Psoas muscle (tissue), 8 donors: ENCODE results near the gene AGPAT3. TPM values are rescaled to one million over a fixed set of nuclear protein-coding genes. Genes with fewer than 3 reads are reported as not detected.
A peak's percentile ranks its signal among the peaks of the same experiment; 100 is the strongest.

Experiments used
- ATAC-seq, 4 donors: fragments of 200-7000 bp; cut with Tn5 transposase; one replicate each; pipeline ENCODE4 v1.9.1; 2020; ENCODE audit warnings: moderate library complexity in 3 of 4, mild to moderate bottlenecking in 2 of 4
- DNase-seq, 2 donors: peaks; one replicate each; pipeline ENCODE4 v3.0.0-alpha.2; 2020
- H3K27ac ChIP-seq: fragments of 200-600 bp; one replicate; pipeline ENCODE4 v1.8.0; 2022
- H3K27me3 ChIP-seq, 3 donors: fragments of 200-600 bp in 1 of 3; one replicate each; pipeline versions ENCODE4 v1.6.1 to v1.8.0; 2013 to 2022; ENCODE audit warnings: low read length in 2 of 3, mild to moderate bottlenecking in 2 of 3, moderate library complexity in 1 of 3; ENCODE audit not compliant: insufficient read depth in 3 of 3
- H3K36me3 ChIP-seq, 2 donors: fragments of 200-600 bp in 1 of 2; one replicate each; pipeline versions ENCODE4 v1.6.1 to v1.8.0; 2013 to 2022; ENCODE audit warnings: low read depth in 1 of 2, mild to moderate bottlenecking in 1 of 2, moderate library complexity in 1 of 2; ENCODE audit not compliant: insufficient read depth in 1 of 2
- H3K4me1 ChIP-seq: fragments of 200-600 bp; one replicate; pipeline ENCODE4 v1.8.0; 2022
- H3K4me3 ChIP-seq: fragments of 200-600 bp; one replicate; pipeline ENCODE4 v1.8.0; 2022; ENCODE audit warnings: mild to moderate bottlenecking
- H3K9me3 ChIP-seq: fragments of 200-600 bp; one replicate; pipeline ENCODE4 v1.8.0; 2022
- CTCF ChIP-seq: fragments of 200-600 bp; IDR thresholded peaks from one replicate; pipeline ENCODE4 v1.8.0; 2022; ENCODE audit warnings: antibody characterized with exemption
- WGBS, 3 donors: extraction: QIAGEN DNeasy Blood & Tissue Kit; methylation state at CpG; one replicate each; pipeline versions ENCODE4 v1.1.6 to v1.1.7; 2013; 5-methylcytosine and 5-hydroxymethylcytosine counted together
- intact Hi-C, 2 donors: fragments of 100-400 bp; cut with DNase I; formaldehyde crosslinking; loops; one replicate each; pipeline versions ENCODE4 v1.11.0 to v1.14.2; 2022
- polyA plus RNA-seq, 3 donors: library from polyadenylated mRNA; stranded (reverse); fragments of 200-250 nt; gene quantifications; one replicate each; pipeline ENCODE4 v1.2.3, GENCODE V29; 2013
- total RNA-seq, 4 donors: library from RNA; stranded (reverse); fragmentation: NEBNext Ultra II Directional in 2 of 4; extraction: Animal tissue kit (Norgen Biotek cat#: 25700) in 2 of 4; gene quantifications; one replicate each; pipeline versions ENCODE4 v1.2.1 to v1.2.4, GENCODE V29; 2021 to 2023
- donor health status: healthy with polysubstance abuse.
- donor health status: DM: no; HTN: no; CAD: no; lungs with moderate emphysema.
- donor health status: Bipolar disorder and iron deficiency.
- donor health status: healthy.
- donor health status: DM: yes; HTN: yes; CAD: no.
- donor health status: DM: no; HTN: no; CAD: no.
- donor health status: DM: no; HTN: no; CAD: no.
- donor health status: DM: yes; HTN: yes; CAD: no.

Gene AGPAT3
- total and polyA plus RNA-seq, 7 donors: 28.4 to 117 (median 50.7) TPM

DNA sequence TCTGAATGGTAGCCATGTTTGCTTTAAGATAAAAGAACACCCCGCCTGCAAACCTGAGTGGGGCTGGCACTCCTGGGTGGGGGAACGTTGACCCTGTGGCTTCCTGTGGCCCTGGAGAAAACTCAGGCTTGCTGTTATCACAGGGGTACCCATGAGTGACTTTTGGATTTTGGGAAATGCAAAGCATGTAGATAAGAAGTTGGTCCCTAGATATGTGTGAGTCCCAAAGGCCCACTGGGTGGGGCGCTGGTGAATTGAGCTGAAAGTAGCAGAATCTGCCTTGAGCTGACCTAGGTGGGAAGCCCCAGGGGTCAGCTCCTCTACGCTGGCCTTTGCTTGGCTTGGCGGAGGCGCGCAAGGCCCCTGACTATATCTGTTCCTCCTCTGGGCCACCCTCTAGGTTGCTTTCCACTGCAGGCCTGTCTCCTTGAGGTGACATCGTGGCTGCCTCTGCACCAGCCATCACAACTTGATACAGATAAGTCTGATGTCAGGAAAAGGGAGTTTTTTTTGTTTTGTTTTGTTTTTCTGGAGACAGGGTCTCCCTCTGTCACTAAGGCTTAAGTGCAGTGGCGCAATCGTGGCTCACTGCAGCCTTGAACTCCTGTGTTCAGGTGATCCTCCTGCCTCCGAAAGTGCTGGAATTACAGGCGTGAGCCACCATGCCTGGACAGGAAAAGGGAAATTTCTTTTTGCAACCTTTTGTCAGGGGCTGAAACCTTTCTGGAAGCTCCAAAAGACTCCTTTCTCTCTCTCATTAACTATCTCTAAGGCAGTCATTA lies 72.2 kb downstream of the AGPAT3 start:
- H3K27ac ChIP-seq: peak overlapping the region; percentile 70
- peaks cover 46% of the 10 kb centered on the region for H3K4me1 ChIP-seq
- 96 to 97% (median 97%) methylated on average over 12 of the region's 12 CpGs for WGBS, 3 donors
- intact Hi-C loops: loop anchor here in 1 of 2 donors (5.0 kb wide), 2 partner anchors 75 to 125 kb away; no protein-coding TSS in a partner anchor
- no peak overlapping the region for H3K4me3 ChIP-seq
- no peaks in the 10 kb centered on the region for H3K9me3 ChIP-seq
- no peak for ATAC-seq
- DNase-seq: peak in 1 of 2 donors; percentile 3
- no peaks in the 10 kb centered on the region for H3K36me3 ChIP-seq
- H3K27me3 ChIP-seq: no peaks in the 10 kb centered on the region
- TF ChIP-seq CTCF: no peak

- intact Hi-C loops: loop anchor here (2.0 to 5.0 kb wide), 3 partner anchors 76 to 127 kb away; no protein-coding TSS in a partner anchor
- no peaks in the 10 kb centered on the region for H3K9me3 ChIP-seq
- peaks cover 44% of the 10 kb centered on the region for H3K4me1 ChIP-seq
- DNase-seq: peak in 1 of 2 donors; percentile 4
- ATAC-seq: no peak
- no peak for TF ChIP-seq CTCF
- WGBS, 3 donors: 88 to 91% (median 90%) methylated on average over 6 of the region's 6 CpGs
- no peaks in the 10 kb centered on the region for H3K27me3 ChIP-seq
- no peak overlapping the region for H3K4me3 ChIP-seq
- no peaks in the 10 kb centered on the region for H3K36me3 ChIP-seq
- no peak overlapping the region for H3K27ac ChIP-seq
Measured at GRCh38 chr21:43937891-43938309, 72.9 kb downstream of the AGPAT3 start.

DNA sequence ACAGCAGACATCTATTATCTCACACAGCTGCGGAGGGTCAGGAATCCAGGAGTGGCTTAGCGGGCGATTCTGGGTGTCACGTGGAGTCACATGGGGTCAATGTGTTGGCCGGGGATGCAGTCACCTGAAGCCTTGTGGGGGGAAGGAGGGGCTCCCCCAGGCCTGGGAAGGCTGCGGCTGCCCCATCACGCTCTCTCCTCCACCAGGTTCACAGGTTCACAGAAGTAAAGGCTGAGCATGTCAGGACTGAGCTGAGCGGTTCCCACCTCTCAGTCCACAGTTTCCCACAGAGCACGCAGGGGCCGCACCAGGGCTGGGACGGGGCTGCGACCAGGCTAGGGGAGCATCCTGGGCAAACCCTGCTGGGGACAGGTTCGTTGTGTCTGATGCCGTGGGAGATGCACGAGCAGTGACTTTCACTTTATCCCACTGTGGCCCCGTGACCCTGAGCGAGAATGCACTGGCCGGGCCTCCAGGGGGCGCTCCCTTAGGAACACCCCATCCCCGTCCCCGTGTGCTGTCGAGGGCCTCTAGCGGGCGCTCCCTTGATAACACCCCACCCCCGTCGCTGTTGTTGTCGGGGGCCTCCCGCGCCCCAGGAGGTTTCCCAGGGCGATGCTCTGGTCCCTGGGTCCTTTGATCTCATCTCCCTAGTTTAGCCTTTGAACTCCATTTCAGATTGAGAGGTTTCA lies 73.9 kb downstream of the AGPAT3 start:
- DNase-seq (peak; percentile 84 to 86), ATAC-seq (peak; percentile 70 to 86 (median 82))
- Histone ChIP-seq H3K4me1 (peaks cover 39% of the 10 kb centered on the region), H3K27me3 (no peaks in the 10 kb centered on the region), H3K4me3 (peak overlapping the region; percentile 58), H3K36me3 (no peaks in the 10 kb centered on the region), H3K9me3 (no peaks in the 10 kb centered on the region), H3K27ac (peak overlapping the region; percentile 71)
- intact Hi-C loops: loop anchor here (2.0 to 5.0 kb wide), 3 partner anchors 77 to 128 kb away; no protein-coding TSS in a partner anchor
- TF ChIP-seq CTCF: peak; percentile 80
- 25 to 41% (median 26%) methylated on average over 30 of the region's 30 CpGs for WGBS, 3 donors

DNA sequence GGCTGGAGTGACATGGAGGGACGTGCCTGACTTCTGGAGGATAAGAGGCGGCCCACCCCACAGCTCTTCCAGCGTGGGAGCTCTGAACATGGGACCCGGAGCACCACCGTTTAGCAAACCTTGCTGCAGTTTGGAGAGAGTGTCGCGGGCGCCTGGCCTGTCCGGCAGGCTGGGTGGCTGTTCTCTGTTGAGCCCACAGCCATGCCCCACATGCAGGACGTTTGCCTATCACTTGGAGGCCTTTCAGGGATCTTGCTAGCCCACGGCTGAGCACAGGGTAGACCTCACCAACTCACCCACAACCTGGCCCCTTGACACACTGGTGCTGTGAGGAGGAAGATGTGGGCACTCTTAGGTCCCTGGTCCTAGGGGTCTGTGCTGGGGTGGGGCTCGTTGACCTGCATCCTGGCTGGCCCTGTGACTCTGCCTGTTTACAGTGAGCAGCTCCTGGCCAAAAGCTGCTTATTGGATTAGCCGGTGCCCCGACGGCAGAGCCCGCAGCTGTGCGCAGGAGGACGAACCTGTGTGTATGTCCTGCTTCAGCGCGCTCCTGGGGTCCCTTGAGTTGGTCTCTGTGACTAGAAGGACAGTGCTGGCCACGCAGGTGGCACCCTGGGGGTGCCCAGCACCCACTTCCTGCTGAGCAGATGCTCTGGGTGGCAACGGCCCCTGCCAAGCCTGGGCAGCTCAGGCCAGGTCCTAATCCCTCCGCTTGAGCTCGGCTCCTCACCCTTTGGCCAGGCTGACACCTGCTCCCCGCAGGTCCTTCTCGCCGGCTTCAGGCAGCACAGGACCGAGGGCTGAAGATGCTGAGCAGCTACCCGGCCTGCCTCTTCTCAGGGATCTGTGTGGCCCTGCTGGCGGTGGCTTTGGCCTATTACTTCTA lies 74.7 kb downstream of the AGPAT3 start:
- ATAC-seq: peak in 1 of 4 donors; percentile 4
- intact Hi-C loops: loop anchor here (2.0 to 5.0 kb wide), 3 partner anchors 77 to 129 kb away; no protein-coding TSS in a partner anchor
- Histone ChIP-seq H3K27ac (peak overlapping the region; percentile 16), H3K4me3 (peak overlapping the region; percentile 58), H3K27me3 (no peaks in the 10 kb centered on the region), H3K36me3 (no peaks in the 10 kb centered on the region), H3K4me1 (peaks cover 42% of the 10 kb centered on the region), H3K9me3 (no peaks in the 10 kb centered on the region)
- 62 to 73% (median 67%) methylated on average over 30 of the region's 30 CpGs for WGBS, 3 donors
- DNase-seq: peak in 1 of 2 donors; percentile 8
- TF ChIP-seq CTCF: no peak
